Activated effector memory CD4-positive, alpha-beta T cell treated with anti-CD3 and anti-CD28 coated beads, Interleukin-2, amount 50 U/mL, for 16 hours (primary cell): ENCODE data around the gene ANKRD39.
A peak's percentile ranks its signal among the peaks of the same experiment; 100 is the strongest.

Source experiments
- DNase-seq: peaks from one replicate; pipeline ENCODE4 v3.0.0-alpha.2; 2020

The ANKRD39 gene

DNA sequence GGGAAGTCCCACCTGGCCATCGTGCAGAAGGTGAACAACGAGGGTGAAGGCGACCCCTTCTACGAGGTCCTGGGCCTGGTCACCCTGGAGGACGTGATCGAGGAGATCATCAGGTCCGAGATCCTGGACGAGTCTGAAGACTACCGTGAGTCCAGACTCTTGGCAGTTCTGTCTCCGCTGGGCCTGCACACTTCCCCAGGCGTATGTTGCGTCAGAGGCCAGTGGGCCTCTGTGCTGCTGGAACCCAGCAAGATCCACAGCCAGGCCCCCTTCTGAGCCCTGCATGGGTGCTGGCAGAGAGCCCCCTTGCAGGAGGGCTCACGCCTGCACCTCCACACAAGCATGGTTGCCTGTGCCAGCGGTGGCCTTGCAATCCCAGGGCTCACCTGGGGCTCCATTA is 32.8 kb downstream of the ANKRD39 start:
- DNase-seq = no peak

DNA sequence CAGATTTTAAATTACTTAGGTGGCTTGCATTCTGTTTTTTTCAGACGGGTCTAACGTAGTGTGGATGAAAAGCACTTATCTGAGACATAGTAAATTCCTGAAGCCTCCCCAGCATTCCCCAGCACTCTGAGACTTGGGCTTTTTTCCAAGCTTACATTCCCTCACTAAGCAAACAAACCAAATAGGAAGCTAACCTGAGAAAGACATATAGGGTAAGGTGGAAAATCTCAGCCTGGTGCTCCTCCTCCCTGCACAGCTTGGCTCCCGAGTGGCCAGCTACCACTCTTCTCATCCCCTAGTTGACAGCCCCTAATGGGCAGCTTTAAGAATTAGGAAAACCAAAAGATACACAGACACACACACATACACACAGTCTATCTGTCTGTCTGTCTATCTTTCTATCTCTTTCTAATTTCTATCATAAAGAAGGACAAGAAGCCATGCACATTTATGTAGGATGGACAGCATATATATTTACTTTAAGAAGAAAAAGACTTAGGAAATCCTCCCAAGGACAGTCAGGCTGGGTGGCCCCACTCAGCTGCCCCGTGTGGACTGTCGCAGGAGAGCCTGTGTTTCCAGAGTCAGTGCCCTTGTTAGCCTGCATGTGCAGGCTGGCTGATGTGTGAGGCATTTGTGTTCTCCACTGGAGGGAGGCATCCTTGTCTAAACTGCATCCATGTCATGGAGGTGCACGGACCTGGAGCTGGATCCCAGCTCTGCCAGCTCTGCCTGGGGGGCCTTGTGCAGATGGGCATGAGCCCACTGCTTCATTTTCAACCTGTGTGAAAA is 33.5 kb downstream of the ANKRD39 start:
- no peak for DNase-seq

DNA sequence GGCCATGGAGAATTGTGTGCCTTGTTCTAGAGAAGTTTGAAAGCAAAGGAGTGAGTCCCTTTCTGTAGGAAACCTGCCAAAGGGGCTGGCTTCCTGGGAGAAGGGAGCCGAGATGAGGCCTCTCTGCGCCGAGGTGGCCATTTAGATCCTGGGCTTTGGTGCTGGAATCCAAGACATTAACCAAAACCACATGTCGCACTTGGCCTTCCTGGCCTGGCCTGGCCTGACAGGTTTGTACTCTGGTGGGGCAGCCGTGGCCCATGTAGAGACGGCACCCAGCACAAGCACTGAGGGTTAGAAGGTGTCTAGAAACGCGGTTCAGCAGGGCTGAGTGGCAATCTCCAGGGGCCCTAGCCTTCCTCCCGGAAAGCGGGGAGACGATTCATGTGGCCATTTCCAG is 34.6 kb downstream of the ANKRD39 start:
- DNase-seq = no peak

DNA sequence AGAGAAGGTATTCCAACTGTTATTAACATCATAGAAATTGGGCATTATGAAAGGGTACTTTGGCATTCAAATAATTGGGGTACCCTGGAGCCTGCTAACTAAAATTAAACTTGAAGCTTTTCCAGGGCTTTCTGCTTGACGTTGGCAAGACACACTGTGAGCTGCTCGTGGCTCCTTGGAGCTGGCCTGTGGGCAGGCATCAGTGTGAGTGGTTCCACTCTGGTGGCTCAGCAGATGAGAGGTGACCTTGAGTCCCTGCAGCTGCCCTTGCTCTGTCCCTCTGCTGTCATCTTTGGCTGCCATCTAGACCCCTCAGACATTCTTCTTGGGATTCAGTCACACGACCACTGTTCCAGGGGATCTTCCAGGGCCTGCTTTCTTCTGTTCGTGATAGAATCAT is 35.0 kb downstream of the ANKRD39 start:
- DNase-seq = no peak

DNA sequence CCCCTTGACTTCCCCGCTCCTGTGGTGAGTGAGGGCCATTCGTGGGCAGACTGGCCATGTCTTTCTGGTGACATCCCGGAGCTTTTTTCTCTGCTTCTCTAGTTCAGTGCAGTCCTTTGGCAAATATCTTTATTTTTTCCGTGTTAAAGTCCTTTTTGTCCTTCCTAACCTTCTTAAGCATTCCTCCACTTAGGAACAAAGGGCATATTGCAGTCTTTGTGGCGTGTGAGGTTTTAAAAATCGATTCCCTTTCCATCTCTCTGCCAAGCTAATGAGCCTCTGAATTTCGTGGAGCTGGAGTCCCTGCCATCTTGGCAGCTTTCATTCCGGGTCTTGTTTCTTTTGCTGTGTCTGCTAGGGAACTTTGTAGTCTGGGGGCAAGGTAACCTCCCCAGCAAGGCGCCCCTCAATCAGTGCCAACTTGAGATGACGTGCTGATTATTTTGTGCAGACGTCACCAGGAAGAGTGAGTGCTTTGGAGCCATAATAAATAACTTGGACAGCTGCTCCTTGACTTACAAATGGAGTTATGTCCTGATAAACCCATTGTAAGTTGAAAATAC is 36.6 kb downstream of the ANKRD39 start:
- DNase-seq = no peak

DNA sequence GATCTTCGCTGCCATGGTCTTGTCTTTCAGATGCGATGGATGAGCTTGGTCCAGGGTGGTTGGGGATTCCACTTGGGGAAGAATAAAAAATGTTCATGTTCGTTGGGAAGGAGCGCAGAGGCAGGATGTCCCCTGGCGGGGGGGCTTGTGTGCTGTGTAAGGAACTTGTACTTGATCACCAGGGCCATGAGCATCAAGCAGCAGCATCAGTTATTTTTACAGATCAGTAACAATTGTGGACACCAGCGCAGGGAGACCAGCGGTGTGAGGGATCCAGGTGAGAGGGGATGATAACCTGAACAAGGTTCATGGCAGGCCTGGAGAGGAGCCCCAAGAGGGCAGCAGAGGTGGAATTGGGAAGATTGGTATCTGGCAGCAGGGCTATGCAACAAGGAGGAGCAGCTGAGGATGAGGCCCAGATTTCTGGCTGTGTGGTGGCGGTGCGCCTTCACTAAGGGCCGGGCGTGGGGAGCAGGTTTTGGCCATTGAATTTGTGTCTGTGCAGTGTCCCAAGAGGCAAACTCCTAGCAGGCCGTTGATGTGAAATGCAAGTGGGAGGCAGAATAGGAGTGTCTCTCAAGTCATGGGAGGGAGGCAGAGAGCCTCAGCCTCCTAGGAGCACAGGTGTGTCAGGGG is 37.8 kb downstream of the ANKRD39 start:
- no peak for DNase-seq

DNA sequence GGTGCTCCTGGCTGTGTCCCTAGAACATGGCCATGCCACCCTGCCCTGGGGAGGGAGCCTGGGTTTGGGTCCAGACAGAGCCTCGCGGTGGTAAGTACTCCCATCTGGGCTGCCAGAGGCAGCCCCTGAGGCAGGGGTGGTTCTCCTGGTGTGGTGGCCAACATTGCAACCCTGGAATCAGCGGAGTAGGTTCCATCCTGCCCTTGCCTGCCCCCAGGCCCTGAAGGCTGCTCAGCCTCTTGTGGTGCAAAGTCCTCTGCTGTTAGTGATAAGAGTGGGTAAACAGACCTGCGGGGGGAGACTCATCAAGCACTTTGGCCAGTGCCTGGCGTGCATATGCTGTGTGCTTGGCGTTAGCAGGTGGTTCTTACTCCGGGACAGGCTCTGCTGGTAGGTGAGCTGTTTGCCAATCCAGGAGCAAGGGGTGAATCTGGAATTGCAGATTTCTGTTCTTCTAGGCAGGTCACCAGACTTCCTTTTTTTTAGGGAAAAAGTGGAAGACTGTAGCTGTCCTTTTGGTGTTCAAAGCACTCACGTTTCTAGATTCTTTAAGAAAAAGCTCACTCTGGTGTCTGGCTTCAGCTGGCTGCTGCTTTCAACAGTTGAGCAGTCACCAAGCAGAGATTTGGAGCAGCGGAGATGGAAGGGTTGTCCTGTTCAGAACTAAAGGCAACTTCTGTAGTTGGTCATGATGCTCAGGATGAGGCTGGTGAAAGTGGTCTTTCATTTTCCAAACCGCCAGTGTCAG is 38.5 kb downstream of the ANKRD39 start:
- no peak for DNase-seq

DNA sequence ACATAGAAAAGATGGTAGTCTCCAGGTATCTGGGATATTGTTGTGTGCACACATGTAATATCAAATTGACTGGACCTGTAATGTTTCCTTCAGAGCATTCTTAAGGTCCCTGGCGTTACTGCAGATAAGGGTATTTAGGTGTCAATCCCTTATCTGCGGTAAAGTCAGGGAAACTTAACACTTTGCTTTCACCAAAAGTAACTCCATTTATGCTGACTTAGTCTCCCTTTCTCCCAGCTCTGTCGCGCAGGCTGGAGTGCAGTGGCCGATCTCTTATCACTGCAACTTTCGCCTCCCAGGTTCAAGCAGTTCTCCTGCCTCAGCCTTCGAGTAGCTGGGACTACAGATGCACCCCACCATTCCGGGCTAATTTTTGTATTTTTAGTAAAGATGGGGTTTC is 39.9 kb downstream of the ANKRD39 start:
- no peak for DNase-seq

DNA sequence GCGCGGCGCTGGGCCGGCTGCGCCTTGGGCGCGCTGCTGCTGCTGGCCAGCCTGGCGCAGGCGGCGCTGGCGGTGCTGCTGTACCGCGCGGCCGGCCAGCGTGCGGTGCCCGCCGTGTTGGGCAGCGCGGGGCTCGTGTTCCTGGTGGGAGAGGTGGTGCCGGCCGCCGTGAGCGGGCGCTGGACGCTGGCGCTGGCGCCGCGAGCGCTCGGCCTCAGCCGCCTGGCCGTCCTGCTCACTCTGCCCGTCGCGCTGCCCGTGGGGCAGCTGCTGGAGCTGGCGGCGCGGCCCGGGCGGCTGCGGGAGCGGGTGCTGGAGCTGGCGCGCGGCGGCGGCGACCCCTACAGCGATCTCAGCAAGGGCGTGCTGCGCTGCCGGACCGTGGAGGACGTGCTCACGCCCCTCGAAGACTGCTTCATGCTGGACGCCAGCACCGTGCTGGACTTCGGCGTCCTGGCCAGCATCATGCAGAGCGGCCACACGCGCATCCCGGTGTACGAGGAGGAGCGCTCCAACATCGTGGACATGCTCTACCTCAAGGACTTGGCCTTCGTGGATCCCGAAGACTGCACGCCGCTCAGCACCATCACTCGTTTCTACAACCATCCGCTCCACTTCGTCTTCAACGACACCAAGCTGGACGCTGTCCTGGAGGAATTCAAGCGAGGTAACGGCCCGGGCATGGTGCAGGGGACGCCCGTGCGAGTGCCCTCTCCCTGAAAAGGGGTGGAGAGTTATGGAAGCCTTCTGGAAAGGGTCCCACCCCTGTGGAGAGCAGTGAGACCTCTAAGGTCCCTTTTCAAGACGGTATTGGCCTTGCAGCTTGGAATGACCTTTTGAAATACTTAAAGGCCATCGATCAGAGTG is 40.7 kb downstream of the ANKRD39 start:
- no peak for DNase-seq

DNA sequence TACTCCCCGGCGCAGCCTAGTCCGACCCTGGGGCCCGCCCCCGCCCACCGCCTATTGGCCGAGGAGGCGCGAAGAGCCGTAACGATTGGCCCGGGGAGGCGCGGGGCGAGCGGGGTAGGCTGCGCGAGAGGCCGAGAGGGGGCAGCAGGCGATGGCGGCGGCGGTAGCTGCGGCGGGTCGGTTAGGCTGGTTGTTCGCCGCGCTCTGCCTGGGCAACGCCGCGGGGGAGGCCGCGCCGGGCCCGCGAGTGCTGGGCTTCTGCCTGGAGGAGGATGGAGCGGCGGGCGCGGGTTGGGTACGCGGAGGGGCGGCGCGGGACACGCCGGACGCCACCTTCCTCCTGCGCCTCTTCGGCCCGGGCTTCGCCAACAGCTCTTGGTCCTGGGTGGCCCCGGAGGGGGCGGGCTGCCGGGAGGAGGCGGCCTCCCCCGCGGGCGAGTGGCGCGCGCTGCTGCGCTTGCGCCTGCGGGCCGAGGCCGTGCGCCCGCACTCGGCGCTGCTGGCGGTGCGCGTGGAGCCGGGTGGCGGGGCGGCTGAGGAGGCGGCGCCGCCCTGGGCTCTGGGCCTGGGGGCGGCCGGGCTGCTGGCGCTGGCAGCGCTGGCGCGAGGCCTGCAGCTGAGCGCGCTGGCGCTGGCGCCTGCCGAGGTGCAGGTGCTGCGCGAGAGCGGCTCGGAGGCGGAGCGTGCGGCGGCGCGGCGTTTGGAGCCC is 41.5 kb downstream of the ANKRD39 start, which contains the start of gene CNNM3:
TSS of gene CNNM3 (plus strand) at position 142 of the 709 bp plus-strand sequence. CDS start at position 152, 10 bp downstream.
- peak; percentile 99 for DNase-seq

DNA sequence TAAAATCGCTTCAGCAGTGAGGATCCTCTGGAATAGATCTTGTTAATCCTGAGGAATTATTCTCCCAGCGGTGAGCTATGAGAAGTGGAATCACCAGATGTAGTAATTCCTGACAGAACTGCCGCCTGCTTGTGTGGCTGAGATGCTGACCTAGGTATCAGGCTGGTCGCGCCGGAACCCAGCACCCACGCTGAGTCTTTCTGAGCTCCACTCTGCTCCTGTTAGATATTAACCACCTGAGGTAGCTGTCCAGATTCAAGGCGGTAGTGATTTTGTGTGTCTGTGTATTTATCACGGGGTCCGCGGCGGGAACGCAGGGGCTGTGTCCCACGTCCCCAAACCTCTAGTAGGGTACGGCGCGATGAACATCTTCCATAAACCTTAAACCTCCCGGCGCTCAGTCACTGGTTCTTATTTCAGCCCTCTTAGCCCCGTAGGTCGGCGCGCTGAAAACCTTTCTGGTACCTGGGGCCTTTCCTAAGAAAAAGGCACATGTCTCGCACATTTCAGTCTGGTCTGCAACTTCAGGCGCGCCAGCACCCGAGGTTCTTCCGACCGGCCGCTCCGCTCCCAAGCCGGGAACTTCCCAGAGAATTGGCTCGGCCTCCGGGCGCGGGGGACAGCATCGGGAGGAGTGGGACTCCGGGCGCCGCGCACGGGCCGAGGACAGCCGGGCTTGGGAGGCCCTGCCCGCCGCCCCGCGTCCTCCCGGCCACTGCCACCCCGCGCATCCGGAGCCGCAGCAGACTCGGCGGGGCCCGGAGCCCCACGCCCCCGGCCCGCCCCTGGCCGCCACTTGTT is 42.3 kb downstream of the ANKRD39 start:
- DNase-seq = no peak

DNA sequence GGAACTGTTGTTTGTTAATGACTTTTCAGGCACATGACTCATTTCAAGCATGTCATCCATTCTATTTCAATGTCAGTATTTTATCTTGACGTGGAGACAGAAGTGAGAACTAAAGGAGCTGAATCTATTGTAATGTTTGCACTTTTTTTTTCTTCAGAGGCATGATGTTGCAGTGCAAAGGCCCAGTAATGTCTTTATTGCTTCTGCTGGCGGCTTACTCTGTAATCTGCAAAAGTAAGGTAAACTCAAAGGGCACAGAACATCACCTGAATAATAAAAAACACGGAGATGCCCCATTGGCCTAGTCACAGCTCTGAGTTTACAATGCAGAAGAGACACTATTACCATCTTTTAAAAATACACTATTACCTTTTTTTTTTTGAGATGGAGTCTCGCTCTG is 44.2 kb downstream of the ANKRD39 start:
- no peak for DNase-seq

DNA sequence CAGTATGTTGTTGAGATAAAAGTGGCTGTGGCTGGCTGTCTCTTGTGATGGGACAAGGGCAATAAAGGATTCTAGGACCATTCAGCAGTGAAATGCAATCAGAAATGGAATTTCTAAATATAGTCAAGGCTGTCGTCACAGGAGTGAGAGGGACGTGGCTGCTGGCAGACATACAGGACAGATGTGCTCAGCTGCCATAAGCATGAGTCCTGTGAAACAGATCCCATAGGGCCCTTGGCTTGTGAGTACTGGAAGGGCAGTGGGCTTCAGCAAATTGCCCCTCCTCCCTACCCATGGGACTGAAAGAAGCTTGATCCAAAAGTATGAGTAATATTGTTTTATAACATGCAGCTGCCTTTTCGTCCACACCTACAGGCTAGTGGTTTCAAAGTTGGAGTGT is 45.9 kb downstream of the ANKRD39 start:
- no peak for DNase-seq

DNA sequence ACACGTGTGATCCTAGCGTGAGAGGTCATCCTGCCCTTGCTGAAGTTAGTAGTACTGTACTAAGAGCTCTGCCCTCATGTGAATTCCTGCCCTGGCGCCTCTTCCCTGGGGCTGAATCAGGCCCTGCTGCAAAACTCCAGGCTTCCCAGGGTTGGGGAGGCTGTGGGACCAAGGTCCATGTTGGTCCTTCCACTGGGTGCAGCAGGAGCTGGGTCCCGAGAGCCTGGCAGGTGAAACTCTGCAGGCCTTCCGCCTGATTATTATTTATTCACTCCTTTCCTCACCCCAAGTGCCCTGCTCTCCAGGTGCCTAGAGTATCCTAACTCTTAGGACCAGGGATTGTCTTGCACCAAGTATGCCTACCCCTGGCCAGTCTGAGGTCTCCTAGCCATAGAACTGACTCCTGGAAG is 47.0 kb downstream of the ANKRD39 start:
- DNase-seq = no peak

DNA sequence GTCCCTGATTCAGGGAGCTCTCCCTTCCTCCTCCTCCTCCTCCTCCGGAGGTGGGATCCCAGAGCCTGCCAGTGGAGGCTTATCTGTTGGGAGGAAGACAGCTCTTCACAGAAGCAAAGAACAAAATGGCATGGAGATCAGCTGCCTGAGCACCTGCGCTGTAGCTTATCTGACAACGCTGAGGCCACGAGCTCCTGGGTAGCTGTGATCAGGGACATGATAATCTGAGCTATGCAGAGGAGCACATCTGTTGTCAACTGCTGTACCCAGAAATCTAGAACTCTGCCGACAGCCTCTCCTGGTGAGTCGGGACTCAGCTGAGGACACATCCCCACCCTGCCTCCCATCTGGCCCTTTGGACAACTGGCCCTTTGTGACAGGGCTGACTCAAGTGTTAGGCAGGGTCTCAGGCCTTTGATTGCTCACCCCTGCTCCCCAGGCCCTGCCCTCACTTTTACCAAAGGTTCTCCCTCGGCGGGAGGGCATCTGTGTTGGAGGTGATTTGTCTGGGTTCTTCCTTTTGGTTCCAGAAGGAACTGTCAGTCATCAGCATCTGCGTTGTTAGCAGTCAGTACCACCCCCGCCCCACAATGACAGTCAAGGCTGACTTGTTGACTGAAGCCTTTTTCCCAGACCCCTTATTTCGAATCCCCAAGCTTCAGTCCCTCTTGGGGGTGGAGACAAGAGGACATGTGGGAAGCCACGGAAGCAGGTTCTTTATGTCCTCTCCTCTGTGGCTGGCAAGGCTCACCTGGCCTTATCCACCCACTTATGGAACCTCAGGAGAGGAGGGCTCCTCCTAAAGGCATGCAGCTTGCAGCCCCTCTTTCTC is 47.6 kb downstream of the ANKRD39 start:
- no peak for DNase-seq

DNA sequence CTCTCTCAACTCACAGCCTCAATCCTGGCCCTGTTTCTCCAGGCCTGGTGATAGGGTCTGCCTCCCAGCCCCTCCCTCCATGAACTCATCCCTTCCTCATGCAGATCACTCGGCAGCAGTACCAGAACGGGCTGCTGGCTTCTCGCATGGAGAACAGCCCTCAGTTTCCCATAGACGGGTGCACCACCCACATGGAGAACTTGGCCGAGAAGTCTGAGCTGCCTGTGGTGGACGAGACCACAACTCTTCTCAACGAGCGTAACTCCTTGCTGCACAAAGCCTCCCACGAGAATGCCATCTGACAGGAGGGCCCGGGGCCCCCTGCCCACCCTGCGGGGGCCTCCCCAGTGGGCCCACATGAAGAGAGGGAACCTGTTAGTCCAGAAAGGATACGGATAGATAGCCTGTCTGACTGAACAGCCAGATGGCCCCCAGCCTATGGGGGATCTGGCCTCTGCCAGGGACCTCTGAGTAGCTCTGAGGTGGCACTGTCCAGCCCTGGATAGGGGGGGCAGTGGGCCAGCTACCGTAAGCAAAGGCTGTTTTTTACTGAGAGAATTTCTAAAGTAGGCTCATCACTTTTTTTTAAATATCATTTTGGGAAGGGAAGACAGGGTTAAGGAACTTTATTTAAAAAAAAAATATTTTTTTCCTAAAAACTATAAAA is 48.5 kb downstream of the ANKRD39 start:
- DNase-seq = no peak

DNA sequence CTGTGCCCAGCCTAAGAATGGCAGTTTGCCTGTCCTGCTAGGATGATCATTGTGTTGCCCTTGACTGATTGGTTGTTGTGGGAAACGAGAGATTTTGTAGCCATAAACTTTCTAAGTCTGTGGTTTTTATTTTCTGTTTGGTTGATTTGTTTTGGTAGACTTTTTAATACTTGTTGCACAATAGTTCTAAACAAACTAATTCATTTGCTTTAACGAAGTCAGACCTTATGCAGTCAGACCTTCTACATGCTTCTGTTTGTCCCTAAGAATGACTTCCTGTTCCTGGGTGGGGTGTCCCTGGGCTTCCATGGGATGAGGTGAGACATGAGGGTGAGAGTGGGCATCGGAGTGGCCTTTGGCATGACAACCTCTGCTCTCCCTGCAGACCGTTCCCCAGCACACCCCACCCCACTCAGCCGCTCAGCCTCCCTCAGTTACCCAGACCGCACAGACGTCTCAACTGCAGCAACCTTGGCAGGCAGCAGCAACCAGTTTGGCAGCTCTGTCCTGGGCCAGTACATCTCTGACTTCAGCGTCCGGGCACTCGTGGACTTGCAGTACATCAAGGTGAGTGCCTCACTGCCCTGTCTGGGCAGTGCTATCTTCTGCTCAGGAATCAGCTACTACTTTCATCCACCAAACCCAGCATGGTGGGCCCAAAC is 49.5 kb downstream of the ANKRD39 start:
- no peak for DNase-seq

DNA sequence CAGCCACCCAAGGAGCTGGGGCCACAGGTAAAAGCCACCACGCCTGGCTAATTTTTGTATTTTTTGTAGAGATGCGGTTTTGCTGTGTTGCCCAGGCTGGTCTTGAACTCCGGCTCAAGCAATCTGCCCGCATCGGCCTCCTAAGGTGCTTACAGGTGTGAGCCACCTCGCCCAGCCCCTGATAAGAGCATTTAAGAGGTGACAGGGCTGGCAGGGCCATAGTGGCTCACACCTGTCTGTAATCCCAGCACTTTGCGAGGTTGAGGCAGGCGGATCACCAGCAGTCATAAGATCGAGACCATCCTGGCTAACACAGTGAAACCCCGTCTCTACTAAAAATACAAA is 50.7 kb downstream of the ANKRD39 start:
- no peak for DNase-seq
